ENCODE measurements around the gene DACH1. TPM values are rescaled to one million over a fixed set of nuclear protein-coding genes. Genes with fewer than 3 reads are reported as not detected.

DACH1 gene
- total RNA-seq, 4 donors from 2014 or later: 0.98 to 1.6 (median 1.0) TPM

- H3K4me1 ChIP-seq: no peaks in the 10 kb centered on the region
- intact Hi-C loops (cut with DNase I; ENCODE audit: low total_unique reads) (no loop called here), in situ Hi-C loops (cut with MboI; ENCODE audit: low sequenced_read_pairs in 4 of 4) (no loop called here)
- no peaks in the 10 kb centered on the region for H3K36me3 ChIP-seq
- no peak for ATAC-seq
- no peak overlapping the region for H3K27ac ChIP-seq
- no peak overlapping the region for H3K4me3 ChIP-seq
- no peaks in the 10 kb centered on the region for H3K9me3 ChIP-seq
- no peaks in the 10 kb centered on the region for H3K27me3 ChIP-seq
- DNase-seq: no peak
- TF ChIP-seq CTCF (IDR thresholded peaks at IDR 0.05 in 4 of 5, conservative IDR thresholded peaks at IDR 0.05 in 1 of 5): no peak
- TF ChIP-seq POLR2A (IDR thresholded peaks at IDR 0.05): no peak
Observed at GRCh38 chr13:71477735-71478134, 389.3 kb downstream of the DACH1 start.

- H3K36me3 ChIP-seq: no peaks in the 10 kb centered on the region
- no peak for ATAC-seq
- TF ChIP-seq CTCF (IDR thresholded peaks at IDR 0.05 in 4 of 5, conservative IDR thresholded peaks at IDR 0.05 in 1 of 5) (no peak), POLR2A (IDR thresholded peaks at IDR 0.05) (no peak)
- no peaks in the 10 kb centered on the region for H3K27me3 ChIP-seq
- intact Hi-C loops (cut with DNase I; ENCODE audit: low total_unique reads) (no loop called here), in situ Hi-C loops (cut with MboI; ENCODE audit: low sequenced_read_pairs in 4 of 4) (no loop called here)
- no peak overlapping the region for H3K27ac ChIP-seq
- no peak for DNase-seq
- no peaks in the 10 kb centered on the region for H3K9me3 ChIP-seq
- no peak overlapping the region for H3K4me3 ChIP-seq
- no peaks in the 10 kb centered on the region for H3K4me1 ChIP-seq
Observed at GRCh38 chr13:71474936-71475335, 392.1 kb downstream of the DACH1 start.

GRCh38 chr13:71469626-71470025, 397.4 kb downstream of the DACH1 start:
- intact Hi-C loops (cut with DNase I; ENCODE audit: low total_unique reads): no loop called here
- in situ Hi-C loops (cut with MboI; ENCODE audit: low sequenced_read_pairs in 4 of 4): no loop called here
- no peak for ATAC-seq

GRCh38 chr13:71464686-71465085, 402.3 kb downstream of the DACH1 start:
- intact Hi-C loops (cut with DNase I; ENCODE audit: low total_unique reads): no loop called here
- H3K36me3 ChIP-seq: no peaks in the 10 kb centered on the region
- H3K27ac ChIP-seq: peak overlapping the region in 1 of 4 donors; percentile 3
- no peaks in the 10 kb centered on the region for H3K27me3 ChIP-seq
- H3K4me1 ChIP-seq: no peaks in the 10 kb centered on the region
- no peaks in the 10 kb centered on the region for H3K9me3 ChIP-seq
- DNase-seq: no peak
- TF ChIP-seq POLR2A (IDR thresholded peaks at IDR 0.05): no peak
- TF ChIP-seq CTCF (IDR thresholded peaks at IDR 0.05 in 4 of 5, conservative IDR thresholded peaks at IDR 0.05 in 1 of 5): no peak
- no peak overlapping the region for H3K4me3 ChIP-seq
- ATAC-seq: no peak
- in situ Hi-C loops (cut with MboI; ENCODE audit: low sequenced_read_pairs in 4 of 4): no loop called here

More at GRCh38 chr13:71469626-71470025, 397.4 kb downstream of the DACH1 start:
- H3K9me3 ChIP-seq: no peaks in the 10 kb centered on the region
- no peak overlapping the region for H3K27ac ChIP-seq
- no peak for TF ChIP-seq POLR2A (IDR thresholded peaks at IDR 0.05)
- no peak for TF ChIP-seq CTCF (IDR thresholded peaks at IDR 0.05 in 4 of 5, conservative IDR thresholded peaks at IDR 0.05 in 1 of 5)
- no peak overlapping the region for H3K4me3 ChIP-seq
- no peaks in the 10 kb centered on the region for H3K27me3 ChIP-seq
- H3K36me3 ChIP-seq: no peaks in the 10 kb centered on the region
- no peaks in the 10 kb centered on the region for H3K4me1 ChIP-seq
- DNase-seq: no peak

- in situ Hi-C loops (cut with MboI; ENCODE audit: low sequenced_read_pairs in 4 of 4) (no loop called here), intact Hi-C loops (cut with DNase I; ENCODE audit: low total_unique reads) (no loop called here)
- no peak overlapping the region for H3K27ac ChIP-seq
- no peaks in the 10 kb centered on the region for H3K36me3 ChIP-seq
- no peak overlapping the region for H3K4me3 ChIP-seq
- no peaks in the 10 kb centered on the region for H3K9me3 ChIP-seq
- no peak for ATAC-seq
- H3K4me1 ChIP-seq: no peaks in the 10 kb centered on the region
- TF ChIP-seq CTCF (IDR thresholded peaks at IDR 0.05 in 4 of 5, conservative IDR thresholded peaks at IDR 0.05 in 1 of 5) (no peak), POLR2A (IDR thresholded peaks at IDR 0.05) (no peak)
- no peaks in the 10 kb centered on the region for H3K27me3 ChIP-seq
- DNase-seq: no peak
Observed at GRCh38 chr13:71461892-71462291, 405.1 kb downstream of the DACH1 start.
